Activated naive CD8-positive, alpha-beta T cell treated with anti-CD3 and anti-CD28 coated beads for 36 hours (primary cell): ENCODE data around the gene TMOD1. TPM values are rescaled to one million over a fixed set of nuclear protein-coding genes. Genes with fewer than 3 reads are reported as not detected.

Source experiments
- DNase-seq: peaks from one replicate; pipeline ENCODE4 v3.0.0; 2021
- H3K27ac Mint-ChIP-seq: one replicate; pipeline ENCODE4 v1.8.0; 2022; ENCODE audit warnings: mild to moderate bottlenecking, moderate library complexity, mixed read lengths
- H3K27me3 Mint-ChIP-seq: one replicate; pipeline ENCODE4 v1.8.0; 2022; ENCODE audit warnings: mild to moderate bottlenecking, mixed read lengths
- H3K36me3 Mint-ChIP-seq: one replicate; pipeline ENCODE4 v1.8.0; 2021; ENCODE audit warnings: mild to moderate bottlenecking, mixed read lengths
- H3K4me1 Mint-ChIP-seq: one replicate; pipeline ENCODE4 v1.8.0; 2021; ENCODE audit warnings: mixed read lengths
- H3K4me3 Mint-ChIP-seq: one replicate; pipeline ENCODE4 v1.8.0; 2022; ENCODE audit warnings: mild to moderate bottlenecking, moderate library complexity, mixed read lengths
- H3K9me3 Mint-ChIP-seq: one replicate; pipeline ENCODE4 v1.8.0; 2022; ENCODE audit warnings: mixed read lengths
- total RNA-seq, 2 experiments: library from RNA; stranded (reverse); gene quantifications; one replicate each; pipeline ENCODE4 v1.2.3, GENCODE V29; 2021

The TMOD1 gene
- total RNA-seq, 2 experiments from 2014 or later, result 1.2 to 1.5 TPM

DNA sequence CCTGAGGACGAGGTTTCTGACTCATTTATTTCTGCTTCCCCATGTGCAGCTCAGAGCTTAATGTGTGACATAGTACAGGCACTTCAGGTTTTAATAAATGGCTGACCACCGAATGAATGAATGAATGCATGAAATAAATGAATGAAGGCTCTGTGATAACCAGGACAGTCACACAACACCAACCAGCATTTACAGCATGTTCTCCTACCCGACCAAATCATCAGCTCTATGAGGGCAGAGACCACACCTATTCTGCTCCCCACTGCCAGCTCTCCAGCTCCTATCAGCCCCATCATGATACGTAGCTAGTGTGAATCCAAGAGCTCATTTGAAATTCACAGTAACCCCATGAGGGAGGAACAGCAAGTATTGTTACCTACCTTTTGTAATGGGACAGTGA, 4.8 kb downstream of the TMOD1 start:
- no peaks in the 10 kb centered on the region for H3K9me3 Mint-ChIP-seq
- no peak for DNase-seq
- H3K27me3 Mint-ChIP-seq, result peaks cover 31% of the 10 kb centered on the region
- H3K27ac Mint-ChIP-seq, result no peak overlapping the region
- no peaks in the 10 kb centered on the region for H3K36me3 Mint-ChIP-seq
- no peak overlapping the region for H3K4me3 Mint-ChIP-seq
- peaks cover 13% of the 10 kb centered on the region for H3K4me1 Mint-ChIP-seq

DNA sequence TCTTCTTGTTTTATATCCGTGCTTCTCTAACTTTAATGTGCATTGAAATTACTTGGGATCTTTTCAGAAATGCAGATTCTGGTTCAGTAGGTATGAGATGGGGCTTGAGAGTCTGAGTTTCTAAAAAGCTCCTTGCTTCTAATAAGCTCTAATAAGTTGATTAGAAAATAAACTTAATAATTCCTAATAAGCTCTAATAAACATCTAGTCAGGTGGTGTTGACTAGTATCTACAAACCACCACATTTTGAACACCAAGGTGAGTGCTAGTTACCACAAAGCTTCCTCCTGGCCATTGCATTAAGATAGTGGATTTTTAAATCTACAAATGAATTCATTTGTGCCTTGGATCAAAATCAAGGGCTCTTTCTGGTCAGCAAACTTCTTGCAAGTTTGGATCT, 5.3 kb downstream of the TMOD1 start:
- H3K27ac Mint-ChIP-seq, result no peak overlapping the region
- H3K36me3 Mint-ChIP-seq, result no peaks in the 10 kb centered on the region
- no peak overlapping the region for H3K4me3 Mint-ChIP-seq
- H3K9me3 Mint-ChIP-seq, result no peaks in the 10 kb centered on the region
- DNase-seq, result no peak
- peaks cover 31% of the 10 kb centered on the region for H3K27me3 Mint-ChIP-seq
- H3K4me1 Mint-ChIP-seq, result peaks cover 13% of the 10 kb centered on the region

DNA sequence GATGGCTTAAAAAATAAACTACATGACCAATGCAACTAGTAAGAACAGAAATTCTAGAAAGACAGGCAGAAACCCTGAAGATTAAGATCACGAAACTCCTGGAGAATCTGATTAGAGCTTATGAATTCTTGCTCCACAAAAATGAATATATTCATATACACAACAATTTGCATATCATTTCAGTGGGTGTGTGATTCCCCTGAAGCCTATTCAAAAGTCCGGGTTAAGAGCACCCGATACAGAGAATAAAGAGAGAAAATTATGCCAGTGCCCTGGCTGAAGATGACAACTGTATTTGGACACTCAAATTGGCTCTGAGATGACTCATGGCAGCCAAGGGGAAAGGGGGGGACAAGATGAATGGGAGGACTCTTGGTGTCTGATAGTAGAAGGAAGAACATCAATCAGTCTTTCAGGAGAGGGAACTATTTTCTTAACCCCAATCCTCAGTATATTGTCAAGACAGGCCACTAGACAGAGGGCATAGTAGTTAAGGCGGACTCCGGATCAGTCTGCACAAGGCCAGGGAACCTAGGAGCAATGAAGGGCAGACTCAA, 6.0 kb downstream of the TMOD1 start:
- no peak for DNase-seq
- Mint-ChIP-seq H3K4me1 (peaks cover 13% of the 10 kb centered on the region), H3K27ac (no peak overlapping the region), H3K9me3 (no peaks in the 10 kb centered on the region), H3K27me3 (peaks cover 26% of the 10 kb centered on the region), H3K4me3 (no peak overlapping the region), H3K36me3 (no peaks in the 10 kb centered on the region)

DNA sequence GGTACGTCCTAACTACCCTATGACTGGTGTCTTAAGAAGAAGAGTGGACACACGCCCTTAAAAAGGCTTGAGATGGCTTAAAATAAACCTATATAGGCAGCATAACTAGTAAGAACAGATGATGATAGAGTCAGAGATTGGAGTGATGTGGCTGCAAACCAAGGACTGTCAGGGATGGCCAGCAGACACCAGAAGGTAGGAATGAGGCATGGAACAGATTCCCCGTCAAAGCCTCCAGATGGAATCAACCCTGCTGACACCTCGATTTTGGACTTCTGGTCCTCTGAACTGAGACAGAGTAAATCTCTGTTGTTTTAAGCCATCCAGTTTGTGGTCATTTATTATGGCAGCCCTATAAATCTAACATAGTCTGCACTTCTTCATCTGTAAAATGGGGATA, 7.4 kb downstream of the TMOD1 start:
- no peak for DNase-seq
- H3K4me1 Mint-ChIP-seq, result peaks cover 6% of the 10 kb centered on the region
- H3K9me3 Mint-ChIP-seq, result no peaks in the 10 kb centered on the region
- H3K36me3 Mint-ChIP-seq, result no peaks in the 10 kb centered on the region
- no peak overlapping the region for H3K27ac Mint-ChIP-seq
- H3K4me3 Mint-ChIP-seq, result no peak overlapping the region
- peaks cover 12% of the 10 kb centered on the region for H3K27me3 Mint-ChIP-seq

DNA sequence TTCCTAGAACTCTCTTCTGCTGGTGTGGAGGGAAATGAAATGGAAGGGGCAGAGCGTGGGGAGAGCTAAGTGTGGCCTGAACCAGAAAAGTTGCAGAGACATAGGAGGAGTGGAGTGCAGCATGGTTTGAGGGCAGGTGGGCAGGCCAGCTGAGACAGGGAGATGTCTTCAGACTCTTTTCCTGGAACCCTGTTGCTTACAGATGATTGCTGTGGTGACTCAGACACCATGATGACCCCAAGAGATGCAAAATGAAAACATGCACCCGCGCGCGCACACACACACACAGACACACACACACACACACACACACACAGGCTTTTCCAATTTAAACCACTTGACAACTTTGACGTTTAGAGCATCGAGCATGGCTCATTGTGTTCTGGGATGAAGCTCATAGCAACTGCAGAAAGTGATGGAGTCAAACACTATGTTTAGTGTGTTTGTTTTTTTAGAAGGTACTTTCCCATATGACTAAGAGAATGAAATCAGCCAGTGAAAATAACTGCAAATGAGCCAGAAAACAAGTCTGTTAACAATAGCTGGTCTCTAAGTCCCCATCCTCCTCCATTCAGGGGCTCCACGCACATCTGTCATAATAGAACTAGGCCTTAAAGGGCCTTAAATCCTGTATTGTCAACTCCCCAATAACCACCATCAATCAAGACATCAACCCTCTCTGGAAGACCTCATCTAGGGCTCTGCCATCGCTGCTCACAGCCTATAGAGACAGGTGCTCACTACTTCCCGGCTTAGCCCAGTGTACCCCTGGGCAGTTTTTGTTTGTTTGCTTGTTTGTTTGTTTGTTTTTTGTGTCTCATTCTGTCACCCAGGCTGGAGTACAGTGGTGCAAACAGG, 9.6 kb downstream of the TMOD1 start:
- Mint-ChIP-seq H3K9me3 (no peaks in the 10 kb centered on the region), H3K36me3 (no peaks in the 10 kb centered on the region), H3K27me3 (peaks cover 1% of the 10 kb centered on the region), H3K27ac (no peak overlapping the region), H3K4me3 (no peak overlapping the region), H3K4me1 (peaks cover 6% of the 10 kb centered on the region)
- DNase-seq, result no peak

DNA sequence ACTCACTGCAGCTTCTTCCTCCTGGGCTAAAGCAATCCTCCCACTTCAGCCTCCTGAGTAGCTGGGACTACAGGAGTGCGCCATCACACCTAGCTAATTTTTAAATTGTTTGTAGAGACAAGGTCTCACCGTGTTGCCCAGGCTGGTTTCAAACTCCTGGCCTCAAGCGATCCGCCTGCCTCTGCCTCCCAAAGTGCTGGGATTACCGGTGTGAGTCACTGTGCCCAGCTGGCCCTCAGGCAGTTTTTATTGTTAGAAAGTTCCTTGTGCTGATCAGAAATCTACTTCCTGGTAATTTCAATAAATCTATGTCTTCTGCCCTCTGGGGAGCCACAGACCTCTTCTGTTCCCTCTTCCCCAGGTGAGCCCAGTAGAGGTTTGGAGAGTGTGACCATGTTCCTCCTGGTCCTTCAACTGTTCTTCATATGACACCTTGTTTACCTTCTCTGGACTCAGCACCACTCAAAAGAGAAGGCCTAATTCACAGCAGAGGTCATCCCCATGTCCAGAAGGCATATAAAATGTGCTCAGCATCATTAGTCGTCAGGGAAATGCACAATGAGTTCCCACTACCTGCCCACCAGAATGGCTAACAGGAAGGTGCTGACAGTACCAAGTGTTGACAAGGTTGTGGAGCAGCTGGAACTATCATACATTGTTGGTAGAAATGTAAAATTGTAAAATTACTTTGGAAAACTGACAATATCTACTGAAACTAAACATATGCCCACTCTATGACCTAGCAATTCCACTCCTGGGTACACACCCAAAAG, 10.4 kb downstream of the TMOD1 start:
- peaks cover 9% of the 10 kb centered on the region for H3K27me3 Mint-ChIP-seq
- peaks cover 6% of the 10 kb centered on the region for H3K4me1 Mint-ChIP-seq
- H3K36me3 Mint-ChIP-seq, result no peaks in the 10 kb centered on the region
- no peaks in the 10 kb centered on the region for H3K9me3 Mint-ChIP-seq
- H3K4me3 Mint-ChIP-seq, result no peak overlapping the region
- H3K27ac Mint-ChIP-seq, result no peak overlapping the region
- no peak for DNase-seq

DNA sequence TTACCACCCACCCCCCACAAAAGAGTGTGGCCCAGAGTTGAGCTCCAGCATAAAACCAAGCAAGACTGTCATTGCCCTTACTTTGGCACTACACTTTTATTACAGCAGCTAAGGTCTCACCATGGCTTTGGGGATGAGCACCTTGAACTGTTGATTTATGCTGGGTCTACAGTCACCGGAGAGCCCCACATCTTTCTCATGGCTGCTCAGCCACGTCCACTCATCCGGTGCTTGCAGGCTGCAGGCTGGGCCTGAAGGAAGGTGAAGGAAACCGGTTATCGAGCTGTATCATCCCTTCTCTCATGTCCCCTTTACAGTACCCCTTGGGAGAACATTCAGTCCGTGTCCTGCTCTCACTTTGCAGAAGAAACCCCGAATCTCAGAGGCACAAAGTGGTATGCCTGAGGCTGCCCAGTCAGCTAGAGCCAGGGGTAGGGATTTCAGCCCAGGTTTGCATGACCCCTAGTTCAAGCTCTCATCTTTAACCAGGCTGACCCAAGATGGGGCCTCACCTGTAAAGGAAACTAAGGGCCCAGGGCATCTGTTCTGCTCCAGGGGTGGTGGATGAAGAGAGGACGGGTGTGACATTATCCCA, 11.6 kb downstream of the TMOD1 start:
- Mint-ChIP-seq H3K4me1 (peaks cover 6% of the 10 kb centered on the region), H3K4me3 (no peak overlapping the region), H3K36me3 (no peaks in the 10 kb centered on the region), H3K27ac (no peak overlapping the region), H3K9me3 (no peaks in the 10 kb centered on the region), H3K27me3 (peaks cover 22% of the 10 kb centered on the region)
- DNase-seq, result no peak

DNA sequence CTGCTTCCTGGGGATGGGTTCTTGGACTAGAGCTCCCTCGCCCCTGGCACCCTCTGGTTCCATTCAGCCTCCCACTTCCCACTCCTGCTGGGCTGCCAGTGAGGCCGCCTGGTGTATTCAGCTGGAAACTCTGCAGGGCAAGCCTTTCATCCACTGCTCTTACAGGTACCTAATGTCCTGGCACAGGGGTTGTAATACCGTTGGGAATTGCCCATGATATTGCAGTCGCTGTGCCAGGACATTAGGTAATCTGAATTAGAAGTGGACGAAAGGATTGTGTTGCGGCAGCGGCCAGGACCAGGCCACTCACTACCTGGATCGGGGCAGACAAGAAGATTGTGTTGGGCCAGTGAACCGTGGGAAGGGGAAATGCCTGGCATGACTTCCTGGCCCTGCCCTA, 13.1 kb downstream of the TMOD1 start:
- Mint-ChIP-seq H3K4me3 (no peak overlapping the region), H3K27me3 (peaks cover 36% of the 10 kb centered on the region), H3K9me3 (no peaks in the 10 kb centered on the region), H3K4me1 (peaks cover 9% of the 10 kb centered on the region), H3K36me3 (no peaks in the 10 kb centered on the region), H3K27ac (no peak overlapping the region)
- no peak for DNase-seq

DNA sequence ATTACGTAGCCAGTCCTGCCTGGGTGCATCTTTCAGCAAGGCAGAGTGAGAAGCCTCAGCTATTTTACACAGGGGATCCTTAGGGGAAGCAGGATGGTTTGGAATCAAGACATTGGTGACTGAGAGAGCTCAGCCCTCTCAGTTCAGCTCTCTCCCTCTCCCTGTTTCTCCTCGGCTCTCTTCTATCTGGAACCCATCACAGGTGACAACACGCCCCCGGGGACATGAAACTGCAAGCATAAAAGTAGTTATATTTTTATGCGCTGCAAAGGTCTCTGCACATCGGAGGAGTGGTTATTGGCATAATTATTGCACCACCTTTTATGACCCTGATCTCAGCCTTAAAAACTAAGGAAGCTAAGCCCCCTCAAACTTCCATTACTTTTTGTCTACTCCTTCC, 14.2 kb downstream of the TMOD1 start:
- no peaks in the 10 kb centered on the region for H3K9me3 Mint-ChIP-seq
- no peak overlapping the region for H3K4me3 Mint-ChIP-seq
- no peak for DNase-seq
- H3K27me3 Mint-ChIP-seq, result peaks cover 41% of the 10 kb centered on the region
- peaks cover 8% of the 10 kb centered on the region for H3K4me1 Mint-ChIP-seq
- no peak overlapping the region for H3K27ac Mint-ChIP-seq
- H3K36me3 Mint-ChIP-seq, result no peaks in the 10 kb centered on the region

DNA sequence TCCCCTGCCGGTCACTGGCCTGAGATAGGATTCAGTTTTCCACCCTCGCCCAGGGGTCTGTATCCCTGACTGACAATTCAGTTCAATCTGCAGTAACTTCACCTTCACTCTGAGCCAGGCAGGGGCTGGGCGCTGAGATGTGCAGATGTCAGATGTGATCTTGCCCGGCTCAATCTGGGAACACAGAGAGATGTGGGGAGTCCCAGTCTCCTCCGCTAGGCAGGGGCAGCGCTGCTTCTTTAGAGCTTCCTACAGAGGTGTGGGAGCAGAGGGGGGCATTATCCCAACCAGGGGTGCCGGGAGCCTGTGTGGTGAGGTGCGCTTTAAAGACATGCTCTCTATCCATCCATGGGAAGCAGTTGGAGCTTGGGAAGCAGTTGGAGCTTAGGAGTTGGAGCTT, 14.6 kb downstream of the TMOD1 start:
- DNase-seq, result no peak
- peaks cover 4% of the 10 kb centered on the region for H3K4me1 Mint-ChIP-seq
- H3K27ac Mint-ChIP-seq, result no peak overlapping the region
- H3K9me3 Mint-ChIP-seq, result no peaks in the 10 kb centered on the region
- peaks cover 41% of the 10 kb centered on the region for H3K27me3 Mint-ChIP-seq
- no peaks in the 10 kb centered on the region for H3K36me3 Mint-ChIP-seq
- no peak overlapping the region for H3K4me3 Mint-ChIP-seq

DNA sequence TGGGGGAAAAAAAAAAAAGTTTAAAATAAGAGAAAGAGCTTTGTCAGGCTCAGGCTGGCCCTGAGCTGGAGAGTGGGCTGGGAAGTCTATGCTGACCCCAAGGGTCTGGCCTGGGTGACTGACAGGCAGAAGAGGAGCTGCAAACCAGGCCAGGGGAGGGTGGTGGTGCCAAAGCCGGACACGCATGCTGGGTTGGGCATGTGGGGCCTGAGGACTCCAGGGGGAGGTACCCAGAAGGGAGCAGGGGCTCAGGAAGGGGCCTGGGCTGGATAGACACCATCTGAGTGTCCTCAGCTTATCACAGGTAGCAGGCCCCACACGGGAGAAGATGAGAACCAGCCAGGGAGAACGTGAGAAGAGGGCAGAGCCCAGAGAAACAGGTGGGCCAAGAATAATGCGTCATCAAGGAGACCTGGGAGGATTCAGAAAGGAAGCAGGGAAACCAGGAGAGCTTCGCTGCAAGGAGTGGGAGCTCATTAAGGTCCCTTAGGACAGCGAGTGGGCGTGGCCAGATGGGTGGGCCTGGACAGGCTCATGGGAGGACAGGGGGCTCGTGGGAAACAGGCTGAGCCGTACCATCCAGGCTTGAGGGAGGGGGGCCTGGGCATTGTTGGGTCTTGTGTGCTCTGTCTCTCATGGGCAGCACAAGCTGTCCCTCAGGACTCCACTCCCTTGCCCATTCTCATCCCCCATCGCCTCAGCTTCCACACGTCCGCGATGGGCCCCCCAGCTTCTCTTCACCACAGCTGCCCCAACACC, 16.0 kb downstream of the TMOD1 start:
- no peak for DNase-seq
- no peak overlapping the region for H3K4me3 Mint-ChIP-seq
- no peak overlapping the region for H3K27ac Mint-ChIP-seq
- H3K27me3 Mint-ChIP-seq, result peaks cover 41% of the 10 kb centered on the region
- H3K36me3 Mint-ChIP-seq, result no peaks in the 10 kb centered on the region
- no peaks in the 10 kb centered on the region for H3K9me3 Mint-ChIP-seq
- H3K4me1 Mint-ChIP-seq, result peaks cover 3% of the 10 kb centered on the region

DNA sequence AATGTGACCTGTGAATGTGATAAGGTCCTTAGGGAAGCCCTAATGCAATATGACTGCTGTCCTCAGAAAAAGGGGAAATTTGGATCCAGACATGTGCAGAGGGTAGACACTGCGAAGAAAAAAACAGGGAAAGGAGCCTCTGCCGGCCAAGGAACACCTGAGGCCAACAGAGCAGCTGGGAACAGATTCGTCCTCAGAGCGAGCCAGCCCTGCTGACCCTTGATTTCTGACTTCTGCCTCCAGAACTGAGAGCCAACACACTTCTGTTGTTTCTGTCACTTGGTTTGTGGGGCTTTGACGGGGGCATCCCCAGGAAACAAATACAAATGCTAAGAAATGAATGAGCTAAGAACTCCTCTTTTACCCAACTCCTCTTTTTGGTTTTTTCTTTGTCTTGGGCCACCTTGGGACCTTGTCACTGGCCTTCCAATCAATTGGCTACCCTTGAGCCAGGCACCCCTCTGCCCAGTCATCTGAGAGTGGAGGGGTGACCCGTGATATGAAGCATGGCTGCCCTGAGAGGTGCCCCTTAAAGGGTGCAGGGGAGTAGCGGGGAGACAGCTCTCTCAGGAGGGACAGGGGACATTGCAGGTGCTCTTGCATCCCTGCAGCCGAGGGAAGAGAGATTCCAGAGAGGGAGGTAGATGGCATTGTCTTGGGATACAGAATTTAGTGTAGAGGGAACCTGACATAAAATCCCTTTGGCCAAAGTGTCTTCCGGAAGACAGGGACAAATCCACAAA, 16.9 kb downstream of the TMOD1 start:
- Mint-ChIP-seq H3K9me3 (no peaks in the 10 kb centered on the region), H3K4me1 (peaks cover 3% of the 10 kb centered on the region), H3K4me3 (no peak overlapping the region), H3K27me3 (peaks cover 41% of the 10 kb centered on the region), H3K27ac (no peak overlapping the region), H3K36me3 (no peaks in the 10 kb centered on the region)
- no peak for DNase-seq

DNA sequence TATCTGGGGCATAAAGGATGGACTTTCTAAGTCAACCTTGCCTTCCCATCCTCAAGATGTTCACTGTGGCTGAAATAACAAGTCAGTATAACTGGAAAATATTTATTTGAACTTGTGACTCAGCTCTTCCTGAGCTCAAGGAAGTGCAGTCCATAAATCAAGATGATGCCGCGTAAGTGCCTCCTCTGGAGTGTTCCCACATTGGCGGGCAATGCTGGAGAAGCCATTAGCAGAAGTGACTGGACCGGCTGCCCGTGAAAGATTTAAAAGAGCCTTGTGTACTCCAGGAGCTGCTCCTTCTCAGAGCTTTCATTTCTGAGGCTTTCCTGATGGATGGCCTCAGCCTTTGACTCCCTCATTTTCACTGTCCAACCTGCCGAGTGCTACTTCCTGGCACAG, 17.4 kb downstream of the TMOD1 start:
- Mint-ChIP-seq H3K27me3 (peaks cover 41% of the 10 kb centered on the region), H3K4me1 (peaks cover 3% of the 10 kb centered on the region), H3K4me3 (no peak overlapping the region), H3K36me3 (no peaks in the 10 kb centered on the region), H3K9me3 (no peaks in the 10 kb centered on the region), H3K27ac (no peak overlapping the region)
- no peak for DNase-seq

DNA sequence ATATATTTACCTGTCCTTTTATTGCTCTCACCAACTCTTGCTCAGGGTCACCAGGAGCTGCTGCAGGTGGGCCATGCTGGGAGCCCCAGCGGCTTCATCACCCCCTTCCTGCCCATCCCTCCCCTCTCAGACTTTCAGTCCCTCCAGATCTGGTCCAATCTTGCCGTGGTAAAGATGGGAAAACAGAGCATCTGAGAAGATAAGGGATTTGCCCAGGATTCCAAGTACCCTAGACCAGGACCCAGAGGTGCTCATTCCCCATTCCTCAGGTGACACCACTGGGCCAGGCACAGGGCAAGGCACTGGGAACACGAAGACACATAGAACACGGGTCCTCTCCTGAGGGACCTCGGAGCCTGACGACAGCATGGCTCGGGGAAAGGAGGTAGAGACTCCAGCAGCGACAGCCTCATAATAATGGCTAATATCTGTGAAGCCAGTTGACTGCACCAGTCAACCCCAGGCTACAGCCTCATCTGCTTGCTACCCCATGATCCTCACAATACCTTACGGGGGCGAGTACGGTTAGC, 18.0 kb downstream of the TMOD1 start:
- no peaks in the 10 kb centered on the region for H3K9me3 Mint-ChIP-seq
- no peak overlapping the region for H3K4me3 Mint-ChIP-seq
- H3K27ac Mint-ChIP-seq, result no peak overlapping the region
- peaks cover 3% of the 10 kb centered on the region for H3K4me1 Mint-ChIP-seq
- H3K36me3 Mint-ChIP-seq, result no peaks in the 10 kb centered on the region
- peaks cover 41% of the 10 kb centered on the region for H3K27me3 Mint-ChIP-seq
- no peak for DNase-seq
